A172 (cell line): ENCODE results near the gene RILP. TPM values are rescaled to one million over a fixed set of nuclear protein-coding genes. Genes with fewer than 3 reads are reported as not detected.

ENCODE experiments used
- DNase-seq: peaks from one replicate; pipeline ENCODE4 v3.0.0-alpha.2; 2015; ENCODE audit warnings: low spot score
- total RNA-seq: library from RNA; depleted of rRNA; stranded (reverse); fragments of >200 nt; shearing (Covaris generic); gene quantifications from 2 replicates; pipeline ENCODE4 v1.2.3, GENCODE V29; 2014

RILP gene
- total RNA-seq, 1 experiment from 2014 or later: 5.6 TPM

DNA sequence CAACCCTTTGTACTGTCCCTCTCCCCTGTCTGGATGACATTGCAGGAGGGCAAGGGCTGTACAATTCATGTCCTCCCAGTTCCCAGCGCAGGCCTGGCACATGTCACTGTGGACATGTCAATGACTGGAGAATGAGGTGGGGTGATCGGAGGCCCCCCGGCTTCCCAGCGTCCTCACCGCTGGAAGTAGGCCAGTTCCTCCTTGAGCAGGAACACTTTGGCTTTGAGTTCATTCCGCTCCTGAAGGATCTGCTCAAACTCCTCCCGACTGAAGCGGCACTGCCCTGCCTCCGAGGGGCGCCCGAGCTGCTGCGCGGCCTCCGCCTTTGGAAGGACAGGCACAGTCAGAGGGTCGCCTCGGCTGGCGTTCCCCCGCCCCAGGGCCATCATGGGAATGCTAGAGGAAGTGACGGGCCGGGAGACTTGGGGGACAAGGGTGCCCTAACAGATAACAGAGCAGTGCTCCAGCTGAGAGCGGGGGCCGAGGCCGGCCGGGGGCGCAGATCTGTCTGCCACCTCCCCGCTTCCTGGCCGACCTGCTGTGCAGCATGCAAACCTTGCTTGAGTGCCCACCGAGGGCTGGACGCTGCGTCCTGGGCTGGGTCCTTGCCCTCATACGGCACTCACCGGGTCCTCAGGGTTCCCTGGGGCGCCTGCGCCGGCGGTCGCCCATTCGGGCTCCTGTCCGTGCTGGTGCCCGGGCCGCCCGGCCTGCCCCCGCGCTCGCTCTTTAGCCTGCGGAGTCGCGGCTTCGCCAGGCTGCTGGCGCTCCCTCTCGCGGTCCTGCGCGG lies 1.3 kb downstream of the RILP start:
- no peak for DNase-seq

GRCh38 chr17:1647802-1648171 lies 1.9 kb downstream of the RILP start:
- no peak for DNase-seq

DNA sequence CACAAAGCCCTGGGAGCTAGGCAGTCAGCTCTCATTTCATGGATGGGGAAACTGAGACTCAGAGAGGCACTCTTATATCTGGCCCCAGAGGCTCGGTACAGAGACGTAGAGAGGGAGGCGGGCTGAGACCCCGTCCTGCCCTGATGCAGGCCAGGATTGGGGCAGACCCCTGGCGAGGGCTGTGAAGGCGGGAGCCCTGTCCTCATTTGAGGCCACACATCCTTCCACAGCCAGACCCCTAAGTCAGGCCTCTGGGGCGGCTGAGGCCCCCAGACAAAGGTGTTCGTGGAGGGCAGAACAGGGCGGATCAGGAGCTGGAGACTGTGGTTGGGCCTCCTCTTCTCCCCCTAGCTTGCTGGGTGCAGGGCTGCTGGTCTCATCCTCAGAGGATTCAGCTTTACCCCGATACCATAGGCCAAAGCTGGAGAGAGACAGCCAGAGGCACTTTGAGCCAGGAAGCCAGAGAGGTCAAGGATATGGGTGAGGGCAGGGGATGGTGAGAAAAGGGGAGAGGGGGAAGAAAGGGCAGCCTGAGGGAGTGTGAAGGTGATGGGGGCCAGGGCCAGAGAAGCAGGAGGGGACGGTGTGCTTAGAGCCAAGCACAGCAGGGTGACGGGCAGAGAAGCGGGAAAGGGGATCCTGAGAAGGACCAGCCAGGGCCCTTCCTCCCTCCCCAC lies 3.3 kb downstream of the RILP start:
- DNase-seq: no peak

- DNase-seq: no peak
Measured at GRCh38 chr17:1645207-1646171, 4.2 kb downstream of the RILP start, which contains the start of gene SCARF1. Gene SCARF1, minus strand, starts transcription at chr17:1645732. Its CDS starts 35 bp downstream, at chr17:1645697.

- peak; percentile 94 for DNase-seq
Measured at GRCh38 chr17:1644493-1645206, 5.0 kb downstream of the RILP start.

GRCh38 chr17:1643999-1644492 lies 5.6 kb downstream of the RILP start:
- DNase-seq: peak; percentile 32

GRCh38 chr17:1643293-1643998 lies 6.2 kb downstream of the RILP start:
- no peak for DNase-seq

DNA sequence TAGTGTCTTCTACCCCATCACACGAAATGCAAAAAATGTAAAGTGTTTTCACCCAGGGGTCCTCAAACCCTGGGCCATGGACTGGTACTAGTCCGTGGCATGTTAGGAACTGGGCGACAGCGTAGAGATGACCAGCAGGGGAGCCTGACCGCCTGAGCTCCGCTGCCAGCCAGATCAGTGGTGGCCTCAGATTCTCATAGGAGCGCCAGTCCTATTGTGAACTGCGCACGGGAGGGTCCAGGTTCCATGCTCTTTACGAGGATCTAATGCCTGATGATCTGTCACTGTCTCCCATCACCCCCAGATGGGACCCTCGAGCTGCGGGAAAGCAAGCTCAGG lies 8.6 kb downstream of the RILP start:
- DNase-seq: no peak

DNA sequence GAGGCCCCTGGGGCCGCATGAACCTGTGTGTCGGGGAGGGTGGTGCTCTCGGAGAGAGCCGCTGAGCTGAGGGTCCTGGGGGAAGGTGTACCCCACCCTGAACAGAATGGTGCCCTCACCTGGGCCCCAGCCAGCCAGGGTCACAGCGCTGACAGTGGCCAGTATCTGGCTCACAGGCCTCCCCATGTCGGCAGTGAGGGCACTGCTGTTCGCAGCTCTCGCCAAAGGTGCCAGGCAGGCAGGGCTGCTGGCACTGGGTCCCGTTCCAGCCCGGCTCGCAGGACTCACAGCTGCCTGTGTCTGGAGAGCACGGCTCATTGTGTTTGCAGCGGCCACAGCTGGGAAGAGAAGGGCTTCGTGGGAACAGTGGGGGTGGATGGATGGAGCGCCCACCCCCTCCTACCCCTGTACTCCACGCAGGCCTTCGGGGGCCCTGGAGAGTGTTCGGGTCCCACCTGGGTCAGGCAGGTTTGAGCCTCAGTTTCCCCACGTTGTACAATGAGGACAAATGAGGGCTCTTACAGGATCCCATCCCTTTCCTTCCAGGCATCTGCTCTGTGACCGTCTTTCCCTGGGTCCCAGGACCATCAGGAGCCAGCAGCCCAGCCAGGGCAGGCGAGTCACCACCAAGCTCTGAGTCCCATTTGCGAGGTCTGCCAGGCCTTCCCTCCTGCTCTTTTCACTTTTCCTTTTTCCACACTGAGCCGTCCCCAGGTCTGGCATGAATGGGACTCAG lies 9.2 kb downstream of the RILP start:
- DNase-seq: no peak

- peak; percentile 50 for DNase-seq
Measured at GRCh38 chr17:1639549-1640180, 10.0 kb downstream of the RILP start.

DNA sequence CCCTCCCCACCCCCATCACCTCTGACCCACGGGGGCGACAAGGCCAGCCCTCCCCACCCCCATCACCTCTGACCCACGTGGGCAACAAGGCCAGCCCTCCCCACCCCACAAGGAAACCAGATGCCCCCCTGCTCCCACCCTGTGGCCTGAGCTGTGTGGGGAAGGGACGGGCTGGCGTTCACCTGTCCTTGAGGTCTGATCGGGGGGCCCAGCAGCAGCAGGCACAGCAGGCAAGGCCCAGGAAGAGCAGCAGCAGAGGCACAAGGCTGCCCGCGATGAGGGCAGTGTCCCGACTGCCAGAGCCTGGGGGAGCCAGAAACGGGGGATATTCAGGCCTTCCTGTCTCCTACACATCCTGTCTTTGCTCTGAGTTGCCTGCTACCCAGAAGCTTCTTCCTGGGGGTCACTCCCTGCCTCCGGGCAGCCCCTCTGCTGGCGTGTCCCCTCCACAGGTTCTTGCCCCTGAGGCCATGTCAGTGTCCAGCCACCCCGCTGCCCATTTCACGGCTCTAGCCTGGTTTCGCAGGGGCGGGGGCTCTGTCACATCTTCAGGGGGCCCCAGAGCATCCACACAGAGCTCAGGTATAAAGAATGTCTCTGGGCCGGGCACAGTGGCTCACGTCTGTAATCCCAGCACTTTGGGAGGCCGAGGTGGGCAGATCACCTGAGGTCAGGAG lies 10.9 kb downstream of the RILP start:
- DNase-seq: no peak

DNA sequence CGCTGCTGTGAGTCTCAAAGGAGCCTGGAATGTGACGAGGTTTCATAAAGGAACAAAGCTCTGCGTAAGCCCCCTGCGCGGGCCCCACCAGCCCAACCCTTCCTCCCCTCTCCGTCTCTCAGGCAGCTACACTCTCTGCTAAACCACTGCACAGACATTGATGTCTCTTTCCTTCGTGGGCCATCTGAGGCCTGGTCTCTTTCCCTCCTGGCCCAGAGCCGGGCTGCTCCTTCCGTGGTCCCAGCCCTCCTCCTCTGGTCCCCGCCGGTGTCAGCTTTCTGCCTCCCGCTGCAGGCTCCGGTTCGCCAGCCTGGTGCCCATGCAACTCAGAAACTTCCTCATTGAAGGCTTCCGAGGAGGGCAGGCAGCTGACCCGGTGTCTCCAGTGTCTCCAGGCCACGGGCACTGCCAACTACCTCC lies 11.5 kb downstream of the RILP start:
- no peak for DNase-seq

DNA sequence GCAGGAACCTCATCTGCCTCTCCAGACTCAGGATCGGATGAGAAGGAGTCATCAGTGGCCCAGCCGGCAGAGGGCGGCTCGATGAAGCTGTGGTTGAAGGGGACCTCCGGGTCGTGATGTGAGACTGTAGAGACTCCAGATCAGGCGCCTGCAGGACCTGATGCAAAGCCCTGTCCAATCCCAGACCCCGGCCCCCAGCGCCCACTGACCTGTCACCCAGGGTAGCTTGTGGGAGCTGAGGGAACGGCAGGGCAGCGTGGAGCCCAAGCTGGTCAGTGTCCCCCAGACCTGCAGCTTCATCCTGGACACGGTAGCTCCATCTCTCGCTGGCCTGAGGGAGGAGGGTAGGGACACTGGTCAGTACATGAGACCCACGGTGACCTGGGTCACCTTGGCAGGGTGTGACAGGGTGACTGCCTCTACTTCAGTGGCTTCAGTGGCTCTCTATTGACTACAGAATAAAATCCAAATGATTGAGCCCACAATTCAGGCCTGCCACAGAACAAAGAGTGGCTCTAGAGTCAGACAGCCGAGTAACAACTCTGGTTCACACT lies 12.9 kb downstream of the RILP start:
- no peak for DNase-seq

- no peak for DNase-seq
Measured at GRCh38 chr17:1635675-1636465, 13.8 kb downstream of the RILP start.

DNA sequence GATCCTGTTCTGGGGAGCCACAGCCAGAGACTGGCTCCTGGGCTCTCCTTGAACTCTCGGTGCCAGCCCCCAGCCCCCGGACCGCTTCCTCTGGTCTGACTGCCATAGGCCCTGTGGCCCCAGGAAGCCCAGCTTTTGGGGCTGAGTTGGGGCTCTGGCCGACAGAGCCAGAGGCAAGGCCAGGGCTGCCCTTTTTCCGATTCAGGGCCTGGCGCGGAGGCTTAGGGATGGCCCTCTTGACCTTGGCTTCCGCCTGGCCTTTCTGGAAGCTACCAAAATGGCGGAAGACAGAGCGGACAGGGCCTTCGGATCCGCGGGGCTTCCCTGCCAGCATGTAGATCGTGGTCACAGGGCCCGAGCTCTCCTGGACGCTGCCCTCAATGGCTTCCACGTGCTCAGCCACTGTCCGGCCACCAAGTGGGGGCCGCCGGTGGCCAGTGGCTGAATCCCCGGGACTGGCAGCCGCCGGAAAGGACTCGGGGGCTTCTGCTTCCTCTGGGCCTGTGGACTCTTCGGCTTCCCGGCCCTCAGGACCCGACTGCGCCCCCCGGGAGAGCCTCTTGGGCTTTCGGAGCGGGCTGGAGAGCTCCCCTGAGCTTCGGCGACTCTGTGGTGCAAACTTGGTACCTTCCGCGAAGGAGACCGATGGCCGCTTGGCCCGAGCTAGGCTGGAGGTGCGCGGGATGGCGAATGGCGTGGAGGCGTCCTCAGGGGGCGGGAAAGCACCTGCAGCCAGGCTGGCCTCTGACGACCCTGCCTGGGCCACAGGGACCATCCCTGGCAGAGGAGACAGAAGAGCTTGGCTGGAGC lies 14.6 kb downstream of the RILP start:
- no peak for DNase-seq

DNA sequence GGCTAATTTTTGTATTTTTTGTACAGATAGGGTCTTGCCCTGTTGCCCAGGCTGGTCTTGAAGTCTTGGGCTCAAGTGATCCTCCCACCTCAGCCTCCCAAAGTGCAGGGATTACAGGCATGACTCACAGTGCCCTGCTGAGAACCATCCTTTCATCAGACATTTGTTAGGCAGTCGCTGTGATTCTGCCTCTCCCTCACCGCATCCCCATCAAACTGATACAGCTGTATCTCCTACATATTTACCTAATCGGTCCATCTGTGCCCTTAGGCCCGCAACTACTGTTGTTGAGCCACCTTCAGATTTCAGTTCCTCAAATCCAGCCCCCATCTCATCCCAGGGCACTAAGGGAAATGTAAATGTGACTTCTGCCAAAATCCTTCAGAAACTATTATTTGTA lies 19.0 kb downstream of the RILP start:
- DNase-seq: peak; percentile 71
